Hematopoietic multipotent progenitor cell (in vitro differentiated cells): ENCODE measurements around the gene HSD17B4. TPM values are rescaled to one million over a fixed set of nuclear protein-coding genes. Genes with fewer than 3 reads are reported as not detected.
A peak's percentile ranks its signal among the peaks of the same experiment; 100 is the strongest.
"Not testable (repeated sequence)": the region's sequence is repeated elsewhere in the genome, so short reads cannot be mapped to it uniquely, and the experiment has no call there.

Experiments used
- DNase-seq, 3 donors: peaks; one replicate each; pipeline ENCODE4 v3.0.0-alpha.2; 2011 to 2015; ENCODE audit warnings: low read depth in 2 of 3, low spot score in 2 of 3
- total RNA-seq: library from RNA; depleted of rRNA; stranded (reverse); fragments of >200 nt; gene quantifications from one replicate; pipeline ENCODE4 v1.2.3, GENCODE V29; 2012

Gene HSD17B4
- total RNA-seq, 1 donor = 80.5 TPM

DNA sequence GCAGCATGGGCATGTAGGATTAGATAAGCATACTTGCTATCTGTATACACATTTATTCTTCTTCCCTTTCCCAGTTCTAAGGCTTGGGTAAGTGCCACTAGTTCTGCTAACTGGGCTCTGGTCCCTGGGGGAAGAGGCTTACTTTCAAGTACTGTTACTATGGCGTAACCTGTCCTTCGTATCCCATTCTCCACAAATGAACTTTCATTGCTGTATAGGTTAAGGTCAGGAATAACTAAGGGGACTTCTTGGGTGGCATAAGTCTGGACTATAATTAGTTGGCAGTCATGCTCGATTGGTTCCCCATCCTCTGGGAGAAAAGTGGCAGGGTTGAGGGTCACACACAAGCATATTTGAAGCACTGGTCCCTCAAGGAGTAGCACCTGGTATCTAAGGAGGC, 23.7 kb upstream of the HSD17B4 start:
- not testable (repeated sequence) for DNase-seq

DNA sequence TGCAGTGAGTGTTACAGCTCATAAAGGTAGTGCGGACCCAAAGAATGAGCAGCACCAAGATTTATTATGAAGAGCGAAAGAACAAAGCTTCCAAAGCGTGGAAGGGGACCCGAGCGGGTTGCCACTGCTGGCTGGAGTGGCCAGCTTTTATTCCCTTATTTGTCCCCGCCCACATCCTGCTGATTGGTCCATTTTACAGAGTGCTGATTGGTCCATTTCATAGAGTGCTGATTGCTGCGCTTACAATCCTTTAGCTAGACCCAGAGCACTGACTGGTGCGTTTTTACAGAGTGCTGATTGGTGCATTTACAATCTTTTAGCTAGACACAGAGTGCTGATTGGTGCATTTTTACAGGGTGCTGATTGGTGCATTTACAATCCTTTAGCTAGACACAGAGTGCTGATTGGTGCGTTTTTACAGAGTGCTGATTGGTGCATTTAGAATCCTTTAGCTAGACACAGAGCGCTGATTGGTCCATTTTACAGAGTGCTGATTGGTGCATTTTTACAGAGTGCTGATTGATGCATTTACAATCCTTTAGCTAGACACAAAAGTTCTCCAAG, 19.5 kb upstream of the HSD17B4 start:
- DNase-seq = not testable (repeated sequence)

DNA sequence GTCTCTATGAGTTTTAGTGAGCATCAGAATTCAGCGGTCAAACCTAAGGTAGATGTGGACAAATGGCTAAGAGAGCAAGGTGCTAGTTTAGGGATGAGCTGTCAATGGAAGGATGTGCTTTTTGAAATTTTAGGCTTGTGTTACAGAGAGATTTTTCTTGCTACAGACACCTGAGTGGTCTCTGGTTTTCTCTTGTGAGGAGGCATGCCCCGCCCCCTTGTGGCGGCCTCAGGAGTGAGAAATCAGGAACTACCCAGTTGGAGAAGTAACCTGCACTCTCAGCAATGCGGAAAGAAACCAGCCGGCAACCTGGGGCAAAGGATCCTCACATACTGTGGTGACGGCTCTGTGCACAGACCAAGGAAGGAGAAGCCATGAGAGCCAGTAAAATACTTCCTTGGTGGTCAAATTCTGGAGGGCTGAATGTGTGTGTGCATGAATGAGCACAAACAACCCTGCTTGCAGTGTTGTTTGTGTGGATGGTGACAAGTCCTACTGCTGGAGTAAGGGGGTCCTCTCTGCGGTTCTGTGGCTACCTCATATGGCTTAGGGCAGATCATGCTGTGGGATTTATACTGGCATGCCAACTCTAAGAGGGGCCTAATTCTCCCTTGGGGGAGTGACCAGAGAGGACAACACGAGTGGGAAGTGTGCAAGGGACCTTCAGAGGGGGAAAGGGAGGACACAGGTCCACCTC, 16.7 kb upstream of the HSD17B4 start:
- DNase-seq = peak in 2 of 3 donors; percentile 83 to 90

DNA sequence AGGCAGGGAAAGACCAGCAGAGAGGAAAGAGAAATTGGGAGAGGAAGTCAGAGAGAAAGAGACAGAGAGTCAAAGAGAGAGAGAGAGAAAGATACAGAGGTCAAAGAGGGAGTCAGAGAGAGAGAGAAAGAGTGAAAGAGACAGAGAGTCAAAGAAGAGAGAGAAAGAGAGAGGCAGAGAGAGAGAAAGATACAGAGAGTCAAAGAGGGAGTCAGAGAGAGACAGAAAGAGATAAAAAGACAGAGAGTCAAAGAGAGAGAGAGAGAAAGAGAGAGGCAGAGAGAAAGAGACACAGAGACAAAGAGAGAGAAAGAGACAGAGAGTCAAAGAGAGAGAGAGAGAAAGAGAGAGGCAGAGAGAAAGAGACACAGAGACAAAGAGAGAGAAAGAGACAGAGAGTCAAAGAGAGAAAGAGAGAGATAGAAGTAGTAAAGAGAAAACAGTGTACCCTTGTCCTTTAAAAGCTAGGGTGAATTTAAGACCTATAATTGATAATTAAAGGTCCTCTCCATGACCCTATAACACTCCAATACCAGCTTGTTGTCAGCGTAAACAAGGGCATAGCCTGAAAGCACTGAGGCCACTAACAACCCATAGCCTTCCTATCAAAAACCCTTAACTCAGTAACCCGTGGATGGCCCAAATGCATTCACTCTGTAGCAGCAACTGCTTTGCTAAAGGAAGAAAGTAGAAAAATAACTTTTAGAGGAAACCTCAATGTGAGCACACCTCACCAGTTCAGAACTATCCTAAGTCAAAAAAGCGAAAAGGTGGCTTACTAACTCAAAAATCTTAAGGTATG, 14.3 kb upstream of the HSD17B4 start:
- peak in 1 of 3 donors; percentile 14 for DNase-seq

DNA sequence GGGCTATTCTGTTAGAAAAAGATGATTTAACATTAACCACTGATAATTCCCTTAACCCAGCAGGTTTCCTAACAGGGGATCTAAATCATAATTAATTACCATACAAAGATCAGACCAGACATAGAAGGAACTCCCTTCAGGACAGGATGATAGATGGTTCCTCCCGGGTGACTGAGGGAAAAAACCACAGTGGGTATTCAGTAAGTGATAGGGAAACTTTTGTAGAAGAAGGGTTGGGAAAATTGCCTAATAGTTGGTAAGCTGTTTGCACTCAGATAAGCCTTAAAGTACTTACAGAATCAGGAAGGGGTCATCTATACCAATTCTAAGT, 13.7 kb upstream of the HSD17B4 start:
- peak in 2 of 3 donors; percentile 37 to 50 for DNase-seq

DNA sequence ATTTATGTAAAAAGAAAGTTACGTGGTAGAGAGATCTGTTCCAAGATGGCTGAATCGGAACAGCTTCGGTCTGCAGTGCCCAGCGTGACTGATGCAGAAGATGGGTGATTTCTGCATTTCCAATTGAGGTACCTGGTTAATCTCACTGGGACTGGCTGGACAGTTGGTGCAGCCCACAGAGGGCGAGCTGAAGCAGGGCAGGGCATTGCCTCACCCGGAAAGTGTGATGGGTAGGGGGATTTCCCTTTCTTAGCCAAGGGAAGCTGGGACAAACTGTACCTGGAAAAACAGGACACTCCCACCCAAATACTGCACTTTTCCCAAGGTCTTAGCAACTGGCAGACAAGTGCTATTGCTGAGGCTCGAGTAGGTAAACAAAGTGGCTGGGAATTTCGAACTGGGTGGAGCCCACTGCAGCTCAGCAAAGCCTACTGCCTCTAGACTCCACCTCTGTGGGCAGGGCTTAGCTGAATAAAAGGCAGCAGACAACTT, 13.1 kb upstream of the HSD17B4 start:
- peak in 1 of 3 donors; percentile 34 for DNase-seq

DNA sequence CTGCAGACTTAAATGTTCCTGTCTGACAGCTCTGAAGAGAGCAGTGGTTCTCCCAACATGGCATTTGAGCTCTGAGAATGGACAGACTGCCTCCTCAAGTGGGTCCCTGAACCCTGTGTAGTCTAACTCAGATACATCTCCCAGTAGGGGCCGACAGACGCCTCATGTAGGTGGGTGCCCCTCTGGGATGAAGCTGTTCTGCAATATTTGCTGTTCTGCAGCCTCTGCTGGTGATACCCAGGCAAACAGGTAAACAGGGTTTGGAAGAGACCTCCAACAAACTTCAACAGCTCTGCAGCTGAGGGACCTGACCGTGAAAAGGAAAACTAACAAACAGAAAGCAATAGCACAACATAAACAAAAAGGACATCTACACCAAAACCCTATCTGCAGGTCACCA, 12.7 kb upstream of the HSD17B4 start:
- not testable (repeated sequence) for DNase-seq

DNA sequence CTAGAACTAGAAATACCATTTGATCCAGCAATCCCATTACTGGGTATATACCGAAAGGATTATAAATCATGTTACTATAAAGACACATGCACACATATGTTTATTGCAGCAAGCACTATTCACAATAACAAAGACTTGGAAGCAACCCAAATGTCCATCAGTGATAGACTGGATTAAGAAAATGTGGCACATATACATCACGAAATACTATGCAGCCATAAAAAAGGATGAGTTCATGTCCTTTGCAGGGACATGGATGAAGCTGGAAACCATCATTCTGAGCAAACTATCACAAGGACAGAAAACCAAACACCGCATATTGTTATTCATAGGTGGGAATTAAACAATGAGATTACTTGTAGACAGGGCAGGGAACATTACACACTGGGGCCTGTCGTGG, 7.7 kb upstream of the HSD17B4 start:
- not testable (repeated sequence) for DNase-seq

DNA sequence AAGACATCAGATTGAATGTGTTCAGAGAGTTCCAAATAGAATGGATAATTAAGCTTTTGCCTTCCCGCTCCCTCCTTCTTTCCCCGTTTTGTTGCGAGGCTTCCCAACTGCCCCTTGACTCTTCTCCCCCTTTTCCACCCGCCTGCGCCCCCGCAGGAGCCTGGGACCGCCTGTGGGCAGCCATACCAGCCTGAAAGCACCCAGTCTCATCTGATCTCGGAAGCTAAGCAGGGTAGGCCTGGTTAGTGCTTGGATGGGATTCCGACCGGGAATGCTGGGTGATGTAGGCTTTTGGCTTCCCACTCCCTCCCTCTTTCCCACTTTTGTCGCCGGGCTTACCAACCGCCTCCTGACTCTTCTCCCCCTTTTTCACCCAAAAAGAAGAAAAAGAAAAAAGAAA, 6.8 kb upstream of the HSD17B4 start:
- DNase-seq = no peak

DNA sequence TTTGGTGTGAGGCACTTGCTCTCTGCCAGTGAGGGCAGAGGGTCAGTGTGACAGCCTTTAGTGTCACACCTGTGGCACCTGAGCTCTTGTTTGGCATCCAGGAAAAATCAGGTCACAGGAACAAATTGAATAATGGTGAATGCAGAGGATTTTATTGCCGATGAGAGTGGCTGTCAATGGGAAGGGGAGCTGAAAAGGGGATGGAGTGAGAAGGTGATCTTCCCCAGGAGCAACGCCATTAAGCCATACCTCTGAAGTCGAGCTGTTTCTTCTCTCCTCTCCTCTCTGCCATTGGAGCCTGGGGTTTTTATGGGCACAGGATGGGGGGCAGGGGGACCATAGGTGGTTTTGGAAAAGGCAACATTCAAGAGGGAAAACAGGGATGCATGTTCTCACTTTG, 2.4 kb upstream of the HSD17B4 start:
- DNase-seq = no peak

DNA sequence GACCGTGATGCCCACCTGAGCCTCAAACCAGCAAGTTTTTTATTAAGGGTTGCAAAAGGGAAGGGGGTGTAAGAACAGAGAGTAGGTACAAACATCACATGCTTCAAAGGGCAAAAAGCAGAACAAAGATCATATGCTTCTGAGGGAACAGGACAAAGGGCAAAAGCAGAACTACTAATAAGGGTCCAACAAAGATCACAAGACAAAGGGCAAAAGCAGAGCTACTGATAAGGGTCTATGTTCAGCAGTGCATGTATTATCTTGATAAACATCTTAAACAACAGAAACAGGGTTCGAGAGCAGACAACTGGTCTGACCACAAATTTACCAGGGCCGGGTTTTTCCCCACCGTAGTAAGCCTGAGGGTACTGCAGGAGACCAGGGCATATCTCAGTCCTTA, 1.7 kb upstream of the HSD17B4 start:
- not testable (repeated sequence) for DNase-seq

DNA sequence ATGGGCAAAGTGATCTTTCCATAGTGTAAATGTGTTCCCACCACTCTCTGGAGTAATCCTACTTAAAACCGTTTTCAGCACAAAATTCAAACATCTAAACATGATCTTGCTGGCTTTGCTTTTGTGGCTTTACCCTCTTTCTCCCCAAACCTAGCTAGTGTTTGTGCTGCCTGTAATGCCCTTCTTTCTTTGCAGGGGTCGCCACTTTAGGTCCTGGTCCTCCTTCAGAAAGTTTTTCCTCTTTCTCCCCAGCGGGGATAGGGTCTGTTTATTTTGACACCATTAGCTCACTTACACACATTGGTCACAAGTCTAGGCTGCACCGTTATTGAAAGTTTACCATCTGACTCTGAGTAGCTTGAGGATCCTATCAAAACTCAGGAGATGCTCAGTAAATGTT, 736 bp upstream of the HSD17B4 start:
- DNase-seq = no peak

DNA sequence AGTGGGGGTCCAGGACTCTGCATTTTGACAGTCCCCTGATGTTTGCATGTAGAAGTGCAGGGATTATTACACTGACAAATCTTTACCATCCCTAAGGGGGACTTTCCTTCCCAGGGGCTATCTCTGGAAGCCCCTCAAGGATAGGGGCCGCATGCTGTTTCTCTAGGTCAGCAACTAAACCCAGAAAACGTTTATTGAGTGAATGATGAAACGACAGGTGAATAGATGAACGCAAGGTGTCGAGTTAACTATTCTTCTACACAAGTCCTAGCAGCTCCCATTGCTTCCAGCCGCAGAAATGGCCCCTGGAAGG, 281 bp upstream of the HSD17B4 start:
- DNase-seq = no peak

DNA sequence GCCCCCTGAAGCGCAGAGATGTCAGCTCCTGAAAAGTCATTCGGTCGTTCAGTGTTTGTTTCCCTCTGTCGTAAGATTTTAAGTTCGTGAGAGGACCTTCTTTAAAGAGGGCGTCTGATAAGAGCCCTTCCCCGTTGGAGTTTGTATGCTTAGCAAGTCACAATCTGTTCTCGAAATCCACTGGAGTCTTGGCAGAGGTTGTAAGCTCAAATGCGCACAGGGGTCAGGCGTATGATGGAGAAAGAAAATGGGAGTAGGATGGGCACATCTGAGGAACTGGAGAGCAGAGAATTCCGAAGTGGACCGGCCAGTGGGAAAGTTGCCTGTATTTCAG, 710 bp downstream of the HSD17B4 start:
- DNase-seq = no peak

DNA sequence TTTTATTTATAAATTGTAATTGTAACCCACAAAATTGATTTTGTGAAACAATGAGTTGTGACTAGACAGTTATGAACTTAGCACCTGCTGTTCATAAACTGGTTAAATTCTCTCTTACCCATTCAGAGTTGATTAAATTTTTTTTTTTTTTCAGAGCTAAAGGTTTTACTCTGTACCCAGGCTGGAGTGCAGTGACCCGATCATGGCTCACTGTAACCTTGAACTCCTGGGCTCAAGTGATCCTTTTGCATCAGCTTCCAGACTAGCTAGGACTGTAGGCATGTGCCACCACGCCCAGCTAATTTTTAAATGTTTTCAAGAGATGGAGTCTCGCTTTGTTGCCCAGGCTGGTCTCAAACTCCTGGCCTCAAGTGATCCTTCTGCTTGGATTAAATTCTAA, 1.9 kb downstream of the HSD17B4 start:
- DNase-seq = no peak

DNA sequence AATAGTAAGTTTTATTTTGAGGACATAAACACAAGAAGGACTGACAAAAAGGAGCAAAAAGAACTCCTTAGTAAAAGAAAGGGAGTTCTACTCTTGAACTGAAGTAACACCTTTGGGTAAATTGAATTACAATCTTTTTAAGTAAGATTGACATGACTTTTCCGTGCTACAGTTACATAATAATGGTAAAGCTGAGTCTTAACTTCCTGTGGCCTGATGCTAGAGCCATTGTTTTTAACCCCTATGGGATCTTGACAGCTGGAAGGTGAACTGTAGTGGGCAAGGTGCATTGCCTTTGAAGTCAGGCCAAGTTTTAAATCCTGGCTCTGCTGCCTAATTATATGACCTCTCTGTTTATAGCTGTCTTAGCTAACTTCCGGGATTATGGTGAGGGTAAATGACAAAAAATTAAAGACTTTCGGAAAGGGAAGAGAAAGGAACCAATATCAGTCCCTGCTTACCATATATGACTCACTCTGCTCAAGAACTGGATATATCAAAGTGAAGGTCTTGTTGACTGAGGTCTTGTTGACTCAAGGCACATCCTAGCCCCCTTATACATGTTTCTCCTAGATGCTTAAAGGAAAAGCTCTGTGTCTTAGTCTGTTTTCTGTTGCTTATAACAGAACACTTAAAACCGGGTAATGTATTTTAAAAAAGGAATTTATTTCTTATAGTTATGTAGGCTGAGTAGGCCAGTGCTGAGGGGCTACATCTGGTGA, 6.8 kb downstream of the HSD17B4 start:
- DNase-seq = no peak

DNA sequence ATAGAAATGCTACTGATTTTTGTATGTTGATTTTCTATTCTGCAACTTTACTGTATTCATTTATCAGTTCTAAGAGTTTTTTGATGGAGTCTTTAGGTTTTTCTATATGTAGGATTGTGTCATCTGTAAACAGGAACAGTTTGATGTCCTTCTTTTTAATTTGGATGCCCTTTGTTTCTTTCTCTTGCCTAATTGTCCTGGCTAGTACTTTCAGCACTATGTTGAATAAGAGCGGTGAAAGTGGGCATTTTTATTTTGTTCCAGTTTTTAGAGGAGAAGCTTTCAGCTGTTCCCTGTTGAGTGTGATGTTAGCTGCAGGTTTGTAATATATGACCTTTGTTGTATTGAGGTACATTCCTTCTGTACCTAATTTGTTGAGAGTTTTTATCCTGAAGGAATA, 13.3 kb downstream of the HSD17B4 start:
- DNase-seq = no peak

DNA sequence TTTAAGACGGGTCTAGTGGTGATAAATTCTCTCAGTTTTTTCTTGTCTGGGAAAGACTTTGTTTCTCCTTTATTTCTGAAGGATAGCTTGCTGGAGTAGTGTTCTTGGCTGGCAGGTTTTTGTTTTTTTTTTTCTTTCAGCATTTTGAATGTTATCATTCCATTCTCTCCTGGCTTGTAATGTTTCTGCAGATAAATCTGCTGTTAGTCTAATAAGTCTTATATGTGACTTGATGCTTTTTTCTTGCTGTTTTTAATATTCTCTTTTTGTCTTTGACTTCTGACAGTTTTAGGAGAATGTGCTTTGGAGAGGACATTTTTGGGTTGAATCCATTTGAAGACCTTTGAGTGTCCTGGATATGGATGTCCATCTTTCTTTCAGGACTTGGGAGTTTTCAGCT, 16.0 kb downstream of the HSD17B4 start:
- peak in 1 of 3 donors; percentile 18 for DNase-seq

DNA sequence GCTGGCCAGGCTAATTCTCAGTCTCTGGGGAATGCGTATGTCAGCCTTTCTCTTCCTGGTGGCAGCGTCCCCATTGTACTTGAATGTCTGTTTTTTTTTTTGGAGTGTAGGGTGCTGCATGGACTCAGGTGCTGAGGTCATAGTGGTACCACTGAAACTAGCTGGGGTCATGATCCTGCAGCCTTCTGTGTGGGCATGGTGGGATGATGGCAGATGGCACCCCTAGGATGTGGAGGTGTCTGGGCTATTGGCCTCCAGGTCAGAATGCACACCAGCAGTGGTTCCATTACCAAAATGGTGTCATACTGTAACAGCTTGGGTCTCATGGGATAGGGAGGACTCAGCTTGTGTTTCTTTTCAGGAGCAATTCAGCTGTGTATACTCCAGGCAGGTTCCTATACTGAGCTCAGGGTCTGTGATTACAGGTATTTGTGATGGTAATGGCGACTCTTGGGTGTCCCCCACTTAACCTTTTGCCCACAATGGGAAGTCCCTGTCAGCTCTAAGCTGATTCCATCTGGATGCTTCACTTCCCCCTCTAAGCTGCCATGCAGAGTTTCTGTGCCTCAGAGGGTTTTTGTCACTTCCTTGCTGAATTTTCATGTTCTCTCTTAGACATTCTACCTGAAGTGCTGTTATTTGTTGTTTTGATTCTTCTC, 17.9 kb downstream of the HSD17B4 start:
- peak in 1 of 3 donors; percentile 41 for DNase-seq

DNA sequence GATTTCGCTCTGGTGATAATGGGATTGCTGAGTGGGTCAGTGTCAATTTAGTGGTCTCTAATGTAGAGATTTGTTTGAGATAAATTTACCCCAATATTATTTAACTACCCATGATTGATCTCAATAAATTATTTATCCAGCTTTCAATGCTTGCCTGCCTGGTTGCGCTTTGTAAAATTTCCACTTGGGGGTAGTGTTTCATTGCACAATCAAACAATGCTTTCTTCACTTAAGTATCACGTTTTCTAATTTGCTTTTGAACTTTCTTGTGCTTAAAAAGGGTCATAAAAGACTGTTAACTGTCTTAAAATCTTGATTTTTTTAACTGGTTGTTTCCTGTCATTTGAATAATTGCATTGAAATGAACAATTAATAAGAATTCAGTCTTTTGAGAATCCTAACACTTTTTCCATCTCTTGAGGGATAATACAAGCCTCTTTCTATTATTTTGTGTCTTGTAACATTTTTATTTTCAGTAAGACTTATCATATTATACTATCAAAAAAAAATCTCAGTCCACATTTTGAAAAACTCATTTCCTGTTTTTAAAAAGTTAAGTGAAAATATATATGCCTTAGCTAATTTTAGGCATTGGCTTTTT, 18.7 kb downstream of the HSD17B4 start:
- DNase-seq = peak in 1 of 3 donors; percentile 56

DNA sequence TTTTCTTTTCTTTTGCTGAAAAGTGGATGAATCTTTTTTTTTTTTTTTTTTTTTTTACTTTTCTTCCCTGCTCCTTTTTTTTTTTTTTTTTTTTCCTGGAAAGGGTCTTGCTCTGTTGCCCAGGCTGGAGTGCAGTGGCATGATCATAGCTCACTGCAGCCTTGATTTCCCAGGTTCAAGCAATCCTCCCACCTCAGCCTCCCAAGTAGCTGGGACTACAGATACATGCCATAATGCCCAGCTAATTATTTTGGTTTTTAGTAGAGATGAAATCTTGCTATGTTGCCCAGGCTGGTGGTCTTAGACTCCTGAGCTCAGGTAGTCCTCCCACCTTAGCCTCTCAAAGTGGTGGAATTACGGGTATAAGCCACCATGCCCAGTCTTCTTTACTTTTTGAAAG, 20.9 kb downstream of the HSD17B4 start:
- no peak for DNase-seq
